ENCODE measurements around the gene KATNIP. TPM values are rescaled to one million over a fixed set of nuclear protein-coding genes. Genes with fewer than 3 reads are reported as not detected.

KATNIP gene
- total RNA-seq, 4 donors from 2014 or later, result 41.3 to 82.8 (median 70.9) TPM

GRCh38 chr16:27598220-27598619 lies 48.3 kb downstream of the KATNIP start:
- no peak for TF ChIP-seq CTCF (IDR thresholded peaks at IDR 0.05)
- Histone ChIP-seq H3K4me1 (peaks cover 35 to 41% of the 10 kb centered on the region in 2 donors), H3K27ac (peak overlapping the region; percentile 59 to 74 (median 73)), H3K4me3 (replicated peaks in 1 of 3) (no peak overlapping the region), H3K27me3 (no peaks in the 10 kb centered on the region), H3K9me3 (no peaks in the 10 kb centered on the region), H3K36me3 (no peaks in the 10 kb centered on the region)
- WGBS, 2 donors, result 86 to 91% methylated on average over 6 of the region's 6 CpGs
- DNase-seq, result no peak
- intact Hi-C loops (cut with DNase I), result no loop called here

GRCh38 chr16:27598931-27599565 lies 49.1 kb downstream of the KATNIP start:
- peak; percentile 73 to 77 for DNase-seq
- Histone ChIP-seq H3K27ac (peak overlapping the region; percentile 59 to 74 (median 73)), H3K4me3 (replicated peaks in 1 of 3) (no peak overlapping the region), H3K27me3 (no peaks in the 10 kb centered on the region), H3K9me3 (no peaks in the 10 kb centered on the region), H3K4me1 (peaks cover 35 to 41% of the 10 kb centered on the region in 2 donors), H3K36me3 (no peaks in the 10 kb centered on the region)
- 56 to 60% methylated on average over 8 to 9 of the region's 10 CpGs for WGBS, 2 donors
- TF ChIP-seq POLR2A (IDR thresholded peaks at IDR 0.05) (peak in 1 of 2 donors; percentile 26), CTCF (IDR thresholded peaks at IDR 0.05) (no peak)
- intact Hi-C loops (cut with DNase I), result no loop called here

GRCh38 chr16:27599606-27600005 lies 49.7 kb downstream of the KATNIP start:
- Histone ChIP-seq H3K36me3 (no peaks in the 10 kb centered on the region), H3K4me1 (peaks cover 35 to 41% of the 10 kb centered on the region in 2 donors), H3K27me3 (no peaks in the 10 kb centered on the region), H3K27ac (peak overlapping the region; percentile 59 to 74 (median 73)), H3K9me3 (no peaks in the 10 kb centered on the region), H3K4me3 (replicated peaks in 1 of 3) (no peak overlapping the region)
- TF ChIP-seq POLR2A (IDR thresholded peaks at IDR 0.05) (no peak), CTCF (IDR thresholded peaks at IDR 0.05) (no peak)
- intact Hi-C loops (cut with DNase I), result no loop called here
- DNase-seq, result peak; percentile 44 to 62
- WGBS, 2 donors, result 52 to 67% methylated on average over 13 of the region's 13 CpGs

Other genes starting within 250 kb of the KATNIP start
- 10 to 100 TPM; 18.5 to 42.5 (median 21.7) TPM for gene IL4R, start 236.2 kb upstream of the KATNIP start, total RNA-seq
- gene IL21R, start 148.0 kb upstream of the KATNIP start, total RNA-seq, result under 1 TPM; 0.11 to 0.88 (median 0.32) TPM
- gene GTF3C1, start 231 bp upstream of the KATNIP start, total RNA-seq, result 100 to 1,000 TPM in 3 of 4 donors, 10 to 100 TPM in 1; 58.5 to 120 (median 112) TPM

Data from thyroid gland (tissue), 4 donors.